NOMO-1 treated with dmso at 0.1 percent for 144 hours (cell line): ENCODE data around the gene NIPAL3.
"Not testable (repeated sequence)": the region's sequence is repeated elsewhere in the genome, so short reads cannot be mapped to it uniquely, and the experiment has no call there.

Source experiments
- DNase-seq: peaks from one replicate; lab custom pipeline; 2025; ENCODE audit not compliant: unreplicated experiment; lab: John Stamatoyannopoulos, UW

NIPAL3 gene

DNA sequence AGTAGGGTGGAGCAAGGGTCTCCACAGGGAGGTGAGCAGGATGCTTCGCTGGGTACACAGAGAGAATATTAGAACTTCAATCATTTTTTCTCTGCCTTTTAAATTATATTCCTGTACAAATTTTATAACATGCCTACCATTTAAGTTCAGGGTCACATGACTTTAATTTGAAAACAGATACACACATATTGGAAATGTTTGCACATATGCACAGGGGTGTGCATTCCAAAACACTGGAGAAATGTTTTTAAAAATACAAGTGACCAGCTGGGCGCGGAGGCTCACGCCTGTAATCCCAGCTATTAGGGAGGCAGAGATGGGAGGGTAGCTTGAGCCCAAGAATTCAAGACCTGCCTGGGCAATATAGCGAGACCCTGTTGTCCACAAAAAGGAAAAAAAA lies 39.7 kb downstream of the NIPAL3 start:
- DNase-seq, result no peak

DNA sequence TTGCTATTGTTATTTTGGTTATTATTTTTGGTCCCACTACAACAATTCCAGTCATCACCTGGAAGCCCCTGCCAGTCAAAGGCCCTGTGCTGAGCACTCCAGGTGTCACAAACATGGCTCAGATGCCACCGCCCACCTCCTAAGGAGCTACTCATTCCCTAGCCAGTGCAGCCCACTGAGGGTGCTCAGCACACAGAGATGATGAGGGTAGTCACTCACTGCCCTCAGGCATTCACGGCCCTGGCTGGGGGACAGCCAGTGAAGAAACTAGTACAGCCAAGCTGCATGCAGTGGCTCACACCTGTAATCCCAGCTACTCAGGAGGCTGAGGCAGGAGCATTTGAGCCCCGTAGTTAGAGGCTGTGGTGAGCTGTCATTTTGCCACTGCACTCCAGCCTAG lies 42.3 kb downstream of the NIPAL3 start:
- no peak for DNase-seq

GRCh38 chr1:24459551-24460266 lies 44.1 kb downstream of the NIPAL3 start:
- no peak for DNase-seq

DNA sequence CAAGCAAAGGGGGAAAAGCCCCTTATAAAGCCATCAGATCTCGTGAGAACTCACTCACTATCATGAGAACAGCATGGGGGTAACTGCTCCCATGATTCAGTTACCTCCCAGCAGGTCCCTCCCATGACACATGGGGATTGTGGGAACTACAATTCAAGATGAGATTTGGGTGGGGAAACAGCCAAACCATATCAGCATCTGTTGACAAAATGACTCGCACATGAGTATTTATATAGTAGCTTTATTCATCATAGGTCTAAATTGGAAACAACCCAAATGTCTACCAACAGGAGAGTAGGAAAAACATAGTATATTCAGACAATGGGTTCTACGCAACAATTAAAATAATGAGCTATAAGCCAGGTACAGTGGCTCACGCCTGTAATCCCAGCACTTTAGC lies 46.5 kb downstream of the NIPAL3 start:
- not testable (repeated sequence) for DNase-seq

DNA sequence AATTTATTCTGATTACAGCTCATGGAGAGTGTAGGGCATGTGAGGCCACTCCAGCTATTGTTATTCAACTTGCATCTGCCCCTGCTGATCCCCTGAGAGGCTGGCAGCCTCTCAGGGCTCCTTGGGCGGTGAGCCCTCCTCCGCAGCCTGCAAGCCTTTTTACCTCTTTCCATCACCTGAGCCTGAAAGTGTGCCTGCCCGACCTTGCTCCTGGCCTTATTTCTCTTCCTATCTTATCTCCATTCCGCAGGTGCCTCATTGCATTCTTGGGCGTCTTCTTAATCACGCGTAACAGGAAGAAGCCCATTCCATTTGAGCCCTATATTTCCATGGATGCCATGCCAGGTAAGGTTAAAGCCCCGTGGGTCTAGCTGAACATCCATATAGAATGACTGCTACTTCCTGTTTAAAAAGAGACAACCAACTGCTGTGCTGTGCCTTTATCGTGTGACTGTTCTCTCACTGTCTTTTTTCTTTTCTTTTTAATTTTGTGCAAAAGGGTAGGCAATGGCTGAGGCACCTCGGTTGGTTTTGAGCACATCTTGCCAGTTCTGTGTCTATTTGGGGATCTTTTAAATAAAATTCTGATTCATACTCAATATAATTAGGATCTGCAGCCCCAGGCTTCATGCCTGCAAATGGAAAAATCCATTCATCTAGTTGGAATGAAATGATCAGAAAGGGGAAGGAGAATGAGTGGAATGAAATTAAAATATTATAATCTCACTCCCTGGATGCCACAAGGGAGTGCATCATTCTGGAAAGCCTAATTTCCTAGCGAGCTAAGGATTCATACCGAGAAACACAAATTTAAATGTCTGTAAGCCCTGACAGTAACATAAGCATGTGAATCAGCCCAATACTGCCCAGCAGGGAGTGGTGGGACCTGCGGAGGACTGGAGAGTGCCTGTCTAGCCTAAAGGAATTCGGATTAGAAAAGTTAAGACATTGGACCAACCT lies 48.5 kb downstream of the NIPAL3 start:
- no peak for DNase-seq

GRCh38 chr1:24465099-24465498 lies 49.5 kb downstream of the NIPAL3 start:
- DNase-seq, result no peak

GRCh38 chr1:24465638-24466037 lies 50.0 kb downstream of the NIPAL3 start:
- no peak for DNase-seq

- DNase-seq, result no peak
Measured at GRCh38 chr1:24468685-24469316, 53.2 kb downstream of the NIPAL3 start.

GRCh38 chr1:24470592-24470991 lies 55.0 kb downstream of the NIPAL3 start:
- no peak for DNase-seq

DNA sequence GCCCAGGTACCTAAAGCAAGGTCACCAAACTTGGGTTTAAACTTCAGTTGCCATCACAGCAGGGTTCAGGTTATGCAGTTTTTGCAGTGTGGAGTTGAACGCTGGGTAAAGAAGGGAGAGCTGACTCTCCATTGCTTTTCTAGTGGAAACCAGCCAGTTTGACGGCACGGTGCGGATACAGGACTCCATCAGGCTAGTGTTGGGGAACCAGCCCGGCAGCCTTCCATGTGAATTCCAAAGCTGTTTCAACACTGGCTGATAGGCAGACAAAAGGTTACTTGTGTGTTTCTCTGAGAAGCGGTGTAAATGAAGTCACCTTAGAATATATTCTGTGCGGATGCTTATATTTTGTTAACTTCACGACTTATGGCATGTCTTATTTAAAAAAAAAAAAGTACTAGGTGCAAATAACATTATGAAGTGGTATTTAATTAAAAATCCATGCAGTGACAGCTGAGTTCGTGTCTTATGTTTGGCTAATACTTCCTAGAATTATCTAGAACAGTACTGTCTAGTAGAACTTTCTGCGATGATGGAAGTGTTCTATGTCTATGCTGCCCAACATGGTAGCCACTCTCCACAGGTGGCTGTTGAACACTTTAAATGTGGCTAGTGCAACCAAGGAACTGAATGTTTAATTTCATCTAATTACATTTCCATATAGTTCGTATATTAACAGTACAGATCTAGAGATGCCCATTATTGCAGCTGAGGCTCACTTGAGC lies 57.1 kb downstream of the NIPAL3 start:
- no peak for DNase-seq

DNA sequence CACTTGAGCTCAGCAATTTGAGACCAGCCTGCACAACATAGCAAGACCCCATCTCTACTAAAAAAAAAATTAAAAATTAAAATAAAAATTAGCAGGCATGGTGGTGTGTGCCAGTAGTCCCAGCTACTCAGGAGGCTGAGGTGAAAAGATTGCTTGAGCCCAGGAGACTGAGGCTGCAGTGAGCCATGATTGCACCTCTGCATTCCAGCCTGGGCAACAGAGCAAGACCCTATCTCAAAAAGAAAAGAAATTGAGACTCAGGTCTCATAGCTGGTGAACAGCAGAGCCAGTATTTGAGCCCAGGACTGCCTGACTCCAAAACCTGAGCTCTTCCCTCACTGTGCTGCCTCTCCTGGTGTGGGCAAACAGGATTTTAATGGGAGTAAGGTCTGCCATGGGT lies 58.6 kb downstream of the NIPAL3 start:
- DNase-seq, result no peak

- no peak for DNase-seq
Measured at GRCh38 chr1:24475700-24476099, 60.1 kb downstream of the NIPAL3 start.

DNA sequence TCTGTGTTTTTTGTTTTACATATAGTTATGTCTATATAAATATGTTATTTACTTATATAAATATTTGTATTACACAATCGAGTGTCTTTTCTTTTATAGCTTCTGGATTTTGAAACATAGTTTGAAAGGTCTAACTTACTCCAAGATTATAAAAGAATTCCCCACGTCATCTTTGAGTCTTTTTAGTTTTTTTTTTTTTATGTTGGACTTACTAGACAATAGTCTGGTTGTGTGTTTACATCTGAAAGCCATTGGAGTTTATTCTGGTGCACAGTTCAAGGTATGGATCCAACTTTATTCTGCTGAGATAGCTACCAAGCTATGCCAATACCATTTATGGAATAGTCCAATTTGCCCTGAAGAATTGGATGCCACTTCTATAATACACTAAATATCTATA lies 61.0 kb downstream of the NIPAL3 start:
- no peak for DNase-seq

GRCh38 chr1:24477309-24477708 lies 61.7 kb downstream of the NIPAL3 start:
- no peak for DNase-seq

GRCh38 chr1:24481101-24481500 lies 65.5 kb downstream of the NIPAL3 start:
- DNase-seq, result peak; percentile 88

DNA sequence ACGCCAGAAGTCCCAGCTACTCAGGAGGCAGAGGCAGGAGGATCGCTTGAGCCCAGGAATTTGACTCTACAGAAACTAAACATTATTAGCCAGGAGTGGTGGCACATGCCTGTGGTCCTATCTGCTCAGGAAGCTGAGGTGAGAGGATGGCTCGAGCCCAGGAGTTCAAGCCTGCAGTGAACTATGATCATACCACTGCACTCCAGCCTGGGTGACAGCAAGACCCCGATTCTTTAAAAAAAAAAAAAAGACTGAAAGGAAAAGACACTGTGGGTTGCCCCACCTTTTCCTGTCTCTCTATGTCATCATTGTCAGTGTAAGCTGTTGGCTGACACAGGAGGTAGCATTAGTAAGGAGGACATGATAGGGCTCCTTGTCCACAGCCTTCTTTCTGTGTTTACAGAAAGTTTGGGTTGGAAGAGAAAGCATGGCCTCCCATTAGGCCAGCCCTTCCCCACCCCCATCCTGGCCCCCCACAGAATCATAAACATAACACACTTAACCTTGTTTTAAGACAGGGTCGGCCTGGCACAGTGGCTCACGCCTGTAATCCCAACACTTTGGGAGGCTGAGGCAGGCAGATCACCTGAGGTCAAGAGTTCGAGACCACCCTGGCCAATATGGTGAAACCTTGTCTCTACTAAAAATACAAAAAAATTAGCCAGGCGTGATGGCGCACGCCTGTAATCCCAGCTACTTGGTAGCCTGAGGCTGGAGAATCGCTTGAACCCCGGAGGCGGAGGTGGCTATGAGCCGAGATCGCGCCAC lies 66.4 kb downstream of the NIPAL3 start:
- no peak for DNase-seq

DNA sequence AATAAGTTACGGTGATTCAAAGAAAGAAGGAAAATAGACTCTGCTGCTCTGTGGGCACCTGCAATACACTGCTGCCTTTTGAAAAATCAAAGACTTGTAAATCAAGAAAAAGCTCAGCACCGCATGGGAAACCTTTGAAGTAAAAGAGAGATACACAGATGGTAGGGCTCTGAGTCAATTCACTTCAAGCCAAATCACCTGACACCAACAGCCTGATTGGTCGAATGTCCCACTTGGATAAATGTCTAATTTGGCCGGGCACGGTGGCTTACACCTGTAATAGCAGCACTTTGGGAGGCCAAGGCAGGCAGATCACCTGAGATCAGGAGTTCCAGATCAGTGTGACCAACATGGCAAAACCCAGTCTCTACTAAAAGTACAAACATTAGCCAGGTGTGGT lies 67.8 kb downstream of the NIPAL3 start:
- no peak for DNase-seq

GRCh38 chr1:24484199-24484598 lies 68.6 kb downstream of the NIPAL3 start:
- DNase-seq, result no peak

GRCh38 chr1:24486331-24487065 lies 70.9 kb downstream of the NIPAL3 start:
- no peak for DNase-seq

GRCh38 chr1:24487455-24487854 lies 71.9 kb downstream of the NIPAL3 start:
- DNase-seq, result no peak
